ENCODE measurements around the gene CLEC18A.

- TF ChIP-seq CTCF (IDR thresholded peaks at IDR 0.05) (no peak), POLR2A (IDR thresholded peaks at IDR 0.05) (no peak)
These were observed 18.9 kb upstream of the CLEC18A start for GRCh38 chr16:69932228-69932627.

Measured in uterus (tissue), 2 donors.